NOMO-1 treated with DMSO at 0.1 percent for 48 hours (cell line): ENCODE measurements around the gene MEF2D.

Experiments used
- DNase-seq: peaks from one replicate; lab custom pipeline; 2025; ENCODE audit not compliant: unreplicated experiment; lab: John Stamatoyannopoulos, UW

Gene MEF2D

GRCh38 chr1:156500543-156500792 lies at the start of gene MEF2D:
TSS of gene MEF2D (minus strand) at chr1:156500775. CDS start at chr1:156483292, 17,483 bp downstream.
- DNase-seq, result no peak

- no peak for DNase-seq
These were observed 49.8 kb upstream of the MEF2D start for GRCh38 chr1:156550346-156550745.

GRCh38 chr1:156549831-156550230 lies 49.3 kb upstream of the MEF2D start:
- no peak for DNase-seq

- no peak for DNase-seq
These were observed 48.8 kb upstream of the MEF2D start for GRCh38 chr1:156549390-156549789.

- no peak for DNase-seq
These were observed 47.4 kb upstream of the MEF2D start for GRCh38 chr1:156547982-156548381.

- DNase-seq, result no peak
These were observed 46.9 kb upstream of the MEF2D start for GRCh38 chr1:156547434-156547833.

- no peak for DNase-seq
These were observed 45.7 kb upstream of the MEF2D start for GRCh38 chr1:156546267-156546666.

GRCh38 chr1:156544592-156545102 lies 44.1 kb upstream of the MEF2D start:
- no peak for DNase-seq

- no peak for DNase-seq
These were observed 42.5 kb upstream of the MEF2D start for GRCh38 chr1:156543066-156543465.

GRCh38 chr1:156540955-156541354 lies 40.4 kb upstream of the MEF2D start:
- DNase-seq, result no peak

GRCh38 chr1:156539818-156540355 lies 39.3 kb upstream of the MEF2D start:
- no peak for DNase-seq

GRCh38 chr1:156538711-156539440 lies 38.3 kb upstream of the MEF2D start:
- no peak for DNase-seq

- no peak for DNase-seq
These were observed 36.5 kb upstream of the MEF2D start for GRCh38 chr1:156537027-156537426.

- no peak for DNase-seq
These were observed 34.0 kb upstream of the MEF2D start for GRCh38 chr1:156534424-156535060.

- DNase-seq, result no peak
These were observed 33.1 kb upstream of the MEF2D start for GRCh38 chr1:156533568-156534220.

- no peak for DNase-seq
These were observed 31.8 kb upstream of the MEF2D start for GRCh38 chr1:156532374-156532773.

GRCh38 chr1:156530006-156530405 lies 29.4 kb upstream of the MEF2D start:
- DNase-seq, result no peak

- no peak for DNase-seq
These were observed 28.4 kb upstream of the MEF2D start for GRCh38 chr1:156528875-156529425.

- no peak for DNase-seq
These were observed 27.7 kb upstream of the MEF2D start for GRCh38 chr1:156528231-156528630.

- no peak for DNase-seq
These were observed 27.0 kb upstream of the MEF2D start for GRCh38 chr1:156527584-156527983.

- no peak for DNase-seq
These were observed 25.4 kb upstream of the MEF2D start for GRCh38 chr1:156525856-156526489.
